8988T (cell line): ENCODE results near the gene ZC3HAV1.
"Not testable (repeated sequence)": the region's sequence is repeated elsewhere in the genome, so short reads cannot be mapped to it uniquely, and the experiment has no call there.

Experiments
- DNase-seq: peaks from one replicate; pipeline ENCODE4 v3.0.0; 2011

The ZC3HAV1 gene

GRCh38 chr7:139080905-139081304 is 28.6 kb downstream of the ZC3HAV1 start:
- no peak for DNase-seq

GRCh38 chr7:139079861-139080260 is 29.7 kb downstream of the ZC3HAV1 start:
- no peak for DNase-seq

GRCh38 chr7:139078911-139079310 is 30.6 kb downstream of the ZC3HAV1 start:
- no peak for DNase-seq

- DNase-seq, result no peak
These were observed 31.1 kb downstream of the ZC3HAV1 start for GRCh38 chr7:139078399-139078798.

GRCh38 chr7:139077706-139078105 is 31.8 kb downstream of the ZC3HAV1 start:
- DNase-seq, result not testable (repeated sequence)

- no peak for DNase-seq
These were observed 33.4 kb downstream of the ZC3HAV1 start for GRCh38 chr7:139075871-139076686.

GRCh38 chr7:139075031-139075652 is 34.4 kb downstream of the ZC3HAV1 start:
- DNase-seq, result no peak

DNA sequence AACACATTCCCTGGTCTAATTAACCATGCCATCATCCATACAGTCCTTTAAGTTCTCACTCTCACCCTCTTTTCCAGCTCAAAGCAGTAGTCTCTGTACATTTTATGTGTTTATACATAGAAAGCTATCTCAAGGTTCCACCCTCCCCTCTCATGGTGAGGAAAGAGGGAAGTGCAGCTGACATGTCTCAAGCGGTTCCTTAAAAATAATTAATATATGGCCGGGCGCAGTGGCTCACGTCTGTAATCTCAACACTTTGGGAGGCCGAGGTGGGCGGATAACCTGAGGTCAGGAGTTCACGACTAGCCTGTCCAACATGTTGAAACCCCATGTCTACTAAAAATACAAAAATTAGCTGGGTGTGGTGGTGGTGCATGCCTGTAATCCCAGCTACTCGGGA is 36.7 kb downstream of the ZC3HAV1 start:
- DNase-seq, result no peak

GRCh38 chr7:139071680-139072079 is 37.8 kb downstream of the ZC3HAV1 start:
- no peak for DNase-seq

DNA sequence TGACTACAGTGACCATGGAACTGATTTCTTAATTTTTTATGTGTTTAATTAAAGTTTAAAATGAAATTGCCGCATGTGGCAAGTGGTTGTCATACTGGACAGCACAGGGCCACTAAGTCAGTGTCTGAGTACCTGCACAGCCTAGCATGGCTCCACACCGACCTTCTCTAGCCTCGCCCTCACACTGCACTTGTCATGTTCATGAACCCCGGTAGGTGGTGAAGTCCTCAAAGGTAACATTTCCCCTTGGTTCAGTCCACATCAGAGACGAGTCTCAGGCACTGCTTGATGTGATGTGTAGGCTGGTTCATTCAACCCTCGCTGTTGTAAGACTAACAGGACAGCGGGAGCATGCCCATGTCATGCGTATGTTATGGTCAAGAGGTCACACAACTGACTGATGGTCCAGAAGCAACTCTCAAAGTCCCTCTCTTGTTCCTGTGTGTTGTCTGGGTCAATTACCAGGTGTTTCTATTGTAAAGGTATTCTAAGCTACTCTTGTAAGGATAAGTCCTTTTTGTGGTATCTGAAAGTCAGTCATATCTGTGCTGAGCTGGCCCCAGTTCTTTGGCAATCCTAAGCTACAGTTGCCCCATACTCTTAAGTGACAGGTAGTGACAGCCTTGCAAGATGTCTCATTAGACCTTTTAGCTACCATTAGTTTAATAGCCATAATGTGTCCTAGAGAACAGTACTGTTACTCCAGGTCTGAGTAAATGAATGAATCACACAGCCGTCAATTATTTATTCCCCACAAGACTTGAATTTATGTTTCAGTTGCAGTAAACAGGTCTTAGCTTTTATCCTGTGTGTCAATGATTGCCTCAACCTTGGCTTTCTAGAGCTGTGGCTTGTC is 40.7 kb downstream of the ZC3HAV1 start:
- DNase-seq, result no peak

- DNase-seq, result no peak
These were observed 43.2 kb downstream of the ZC3HAV1 start for GRCh38 chr7:139066315-139066714.

DNA sequence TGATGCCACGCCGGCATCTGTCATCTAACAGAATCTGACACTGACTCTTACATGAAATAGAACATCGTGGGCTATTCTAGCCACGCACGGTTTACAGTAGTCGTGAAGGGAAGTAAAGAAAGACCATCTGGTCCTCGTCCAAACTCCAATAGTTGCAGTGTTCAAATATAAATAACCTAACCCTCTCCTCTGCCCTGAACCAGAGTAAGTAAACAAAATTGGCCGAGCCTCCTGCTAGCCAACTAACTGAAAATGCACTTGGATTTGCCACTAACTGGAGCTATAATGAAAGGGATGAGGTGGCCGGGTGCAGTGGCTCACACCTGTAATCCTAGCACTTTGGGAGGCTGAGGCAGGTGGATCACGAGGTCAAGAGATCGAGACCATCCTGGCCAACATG is 44.2 kb downstream of the ZC3HAV1 start:
- DNase-seq, result no peak

- no peak for DNase-seq
These were observed 48.1 kb downstream of the ZC3HAV1 start for GRCh38 chr7:139061416-139061815.

GRCh38 chr7:139060695-139061237 is 48.8 kb downstream of the ZC3HAV1 start:
- no peak for DNase-seq

GRCh38 chr7:139059905-139060304 is 49.6 kb downstream of the ZC3HAV1 start:
- no peak for DNase-seq

DNA sequence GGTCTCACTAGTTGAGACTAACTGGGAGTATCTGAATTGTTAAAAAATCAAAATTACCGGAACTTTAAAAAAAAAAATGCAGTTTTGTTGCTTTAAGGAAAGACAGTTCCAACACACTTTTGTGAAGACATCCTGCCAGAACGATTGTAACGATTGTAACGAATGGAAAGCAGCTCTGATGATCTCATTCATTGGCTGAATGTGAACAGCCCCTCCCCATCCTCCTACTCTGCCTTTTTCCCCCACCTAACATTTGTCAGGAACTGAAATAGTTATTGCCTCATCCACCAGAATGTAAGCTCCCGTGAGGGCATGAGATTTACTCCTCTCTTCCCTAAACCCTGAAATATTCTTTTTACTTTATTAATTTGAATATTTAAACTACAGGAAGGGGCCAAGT is 50.6 kb downstream of the ZC3HAV1 start:
- DNase-seq, result no peak

- no peak for DNase-seq
These were observed 53.8 kb downstream of the ZC3HAV1 start for GRCh38 chr7:139055674-139056073.

DNA sequence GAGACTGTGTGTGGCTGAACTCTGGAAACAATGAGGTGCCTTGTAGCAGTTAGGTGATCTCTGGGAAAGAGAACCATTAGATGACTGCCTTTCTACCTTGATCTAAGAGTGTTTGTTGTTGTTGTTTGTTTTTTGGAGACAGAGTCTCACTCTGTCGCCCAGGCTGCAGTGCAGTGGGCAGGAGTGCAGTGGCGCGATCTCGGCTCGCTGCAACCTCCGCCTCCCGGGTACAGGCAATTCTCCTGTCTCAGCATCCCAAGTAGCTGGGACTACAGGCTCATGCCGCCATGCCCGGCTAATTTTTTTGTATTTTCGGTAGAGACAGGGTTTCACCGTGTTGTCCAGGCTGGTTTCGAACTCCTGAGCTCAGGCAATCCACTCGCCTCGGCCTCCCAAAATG is 54.9 kb downstream of the ZC3HAV1 start:
- DNase-seq, result not testable (repeated sequence)

DNA sequence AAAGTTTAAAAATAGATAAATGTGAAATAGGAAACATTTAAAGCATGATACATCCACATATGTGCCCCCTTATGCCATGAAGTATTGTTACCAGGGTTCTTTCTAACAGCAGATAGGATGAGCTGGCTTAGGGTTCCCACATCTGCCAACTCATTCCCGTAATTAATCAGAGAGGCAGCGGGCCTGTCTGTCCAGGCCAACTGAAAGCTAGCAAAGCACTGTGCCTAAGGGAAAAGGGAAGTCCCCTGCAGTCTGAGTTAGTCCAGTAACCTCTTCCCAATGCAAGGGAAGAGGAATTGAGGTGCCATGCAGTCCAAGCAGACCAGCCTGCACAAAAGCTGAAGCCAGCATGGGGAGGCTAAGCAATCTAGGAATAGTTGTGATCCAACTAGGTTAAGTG is 55.4 kb downstream of the ZC3HAV1 start:
- DNase-seq, result no peak

GRCh38 chr7:139051655-139052054 is 57.9 kb downstream of the ZC3HAV1 start:
- DNase-seq, result no peak

DNA sequence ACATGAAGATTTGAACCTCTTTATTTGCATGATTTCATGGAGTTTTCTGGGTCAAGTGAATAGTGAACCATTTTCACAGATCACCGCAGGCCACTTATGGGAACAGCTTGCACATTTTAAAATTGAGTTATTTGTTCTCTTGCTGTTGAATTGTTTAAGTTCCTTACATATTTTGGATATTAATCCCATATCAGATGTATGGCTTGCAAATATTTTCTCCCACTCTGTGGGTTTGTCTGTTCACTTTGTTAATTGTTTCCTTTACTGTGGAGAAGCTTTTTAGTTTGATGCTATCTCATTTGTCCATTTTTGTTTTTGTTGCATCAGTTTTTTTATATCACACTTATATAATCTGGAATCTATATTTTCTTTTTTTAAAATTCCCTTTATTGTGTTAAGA is 59.6 kb downstream of the ZC3HAV1 start:
- no peak for DNase-seq

GRCh38 chr7:139049111-139049510 is 60.4 kb downstream of the ZC3HAV1 start:
- DNase-seq, result no peak

GRCh38 chr7:139047970-139048369 is 61.5 kb downstream of the ZC3HAV1 start:
- DNase-seq, result no peak
